NCI-H2227 (cell line): Measurements from ENCODE around the gene MAGI2.

ENCODE experiments used
- DNase-seq: peaks from one replicate; lab custom pipeline; 2025; ENCODE audit not compliant: unreplicated experiment; lab: John Stamatoyannopoulos, UW

Gene MAGI2

GRCh38 chr7:78448911-78449310 lies 1004.6 kb downstream of the MAGI2 start:
- DNase-seq = no peak

GRCh38 chr7:78444267-78444666 lies 1009.2 kb downstream of the MAGI2 start:
- no peak for DNase-seq

- peak; percentile 53 for DNase-seq
These were observed 1009.7 kb downstream of the MAGI2 start for GRCh38 chr7:78443811-78444210.

DNA sequence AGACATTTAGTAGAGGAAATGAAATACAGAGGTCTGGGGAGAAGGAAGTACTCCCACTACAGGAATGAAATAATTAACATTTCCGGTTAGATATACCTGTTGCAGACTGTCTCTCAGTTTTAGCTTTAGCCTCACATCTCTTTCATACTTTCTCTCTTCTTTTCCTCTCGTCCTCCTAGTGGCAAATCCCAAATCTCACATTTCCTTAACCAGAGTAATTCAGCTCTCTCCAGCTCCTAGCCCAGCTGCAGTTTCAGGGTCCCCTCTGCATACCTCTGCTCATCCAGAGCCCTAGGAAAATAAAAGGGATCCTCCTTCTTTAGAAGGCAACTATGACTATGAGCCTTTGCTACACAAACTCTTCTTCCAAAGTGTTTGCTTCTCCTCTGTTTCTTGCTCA lies 1011.7 kb downstream of the MAGI2 start:
- DNase-seq = no peak

GRCh38 chr7:78438433-78438832 lies 1015.0 kb downstream of the MAGI2 start:
- peak; percentile 23 for DNase-seq

- no peak for DNase-seq
These were observed 1016.3 kb downstream of the MAGI2 start for GRCh38 chr7:78437118-78437517.

DNA sequence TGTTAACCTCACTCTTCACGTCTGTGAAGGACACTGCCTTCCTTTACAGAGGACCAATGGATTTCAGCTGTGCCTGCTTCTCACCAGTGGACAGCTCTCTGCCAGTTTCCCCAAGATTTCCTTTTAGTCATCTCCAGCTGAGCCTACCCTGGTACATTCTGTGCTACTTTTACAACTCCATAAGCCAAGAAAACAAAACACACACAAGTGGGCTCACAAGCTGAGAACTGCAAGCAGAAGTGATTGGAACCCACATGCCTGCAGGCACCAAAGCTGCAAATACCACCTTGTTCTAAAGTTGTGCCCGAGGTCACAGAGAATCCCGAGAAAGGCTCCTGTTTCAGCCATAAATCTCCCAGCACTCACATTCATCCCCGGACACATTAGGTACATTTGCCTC lies 1018.1 kb downstream of the MAGI2 start:
- no peak for DNase-seq

GRCh38 chr7:78434281-78434680 lies 1019.2 kb downstream of the MAGI2 start:
- no peak for DNase-seq

DNA sequence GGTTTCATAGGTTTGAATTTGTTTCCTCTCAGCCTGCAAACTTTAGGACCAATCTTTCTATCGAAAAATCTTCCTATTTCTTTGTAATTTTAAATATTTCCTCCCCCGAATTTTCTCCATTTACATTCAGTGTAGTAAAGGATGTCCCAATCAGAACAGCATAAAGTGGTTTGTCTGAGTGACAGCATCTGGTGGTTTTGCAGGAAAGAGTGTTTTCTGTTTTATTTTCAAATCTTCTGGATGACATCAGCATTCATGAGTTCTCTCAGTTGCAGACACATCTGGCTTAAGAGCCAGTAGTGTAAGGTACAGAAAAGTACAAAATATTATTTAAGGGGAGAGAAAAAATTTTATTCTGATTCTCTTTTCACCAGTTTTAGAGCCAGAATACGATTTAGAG lies 1020.0 kb downstream of the MAGI2 start:
- DNase-seq = no peak

GRCh38 chr7:78429878-78430277 lies 1023.6 kb downstream of the MAGI2 start:
- DNase-seq = no peak

- DNase-seq = no peak
These were observed 1026.3 kb downstream of the MAGI2 start for GRCh38 chr7:78427209-78427608.

DNA sequence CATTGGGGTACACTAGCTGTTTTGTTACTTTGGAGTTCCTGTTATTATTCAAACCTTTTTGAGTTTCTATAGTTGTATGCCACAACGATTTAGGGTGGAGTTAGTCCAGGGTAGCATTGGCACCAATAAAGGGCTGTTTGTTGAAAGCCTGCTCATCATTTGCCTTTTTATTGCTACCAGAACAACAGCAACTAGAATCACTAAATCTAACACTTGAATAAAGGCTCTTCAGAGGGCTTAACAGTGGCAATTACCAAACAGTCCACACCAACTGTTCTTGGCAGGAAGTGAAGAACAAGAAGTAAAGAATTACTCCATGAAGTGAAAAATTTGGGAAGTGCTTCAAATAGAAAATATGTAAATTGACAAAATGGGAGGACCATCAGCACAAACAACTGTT lies 1033.5 kb downstream of the MAGI2 start:
- no peak for DNase-seq

GRCh38 chr7:78417180-78417853 lies 1036.2 kb downstream of the MAGI2 start:
- no peak for DNase-seq

DNA sequence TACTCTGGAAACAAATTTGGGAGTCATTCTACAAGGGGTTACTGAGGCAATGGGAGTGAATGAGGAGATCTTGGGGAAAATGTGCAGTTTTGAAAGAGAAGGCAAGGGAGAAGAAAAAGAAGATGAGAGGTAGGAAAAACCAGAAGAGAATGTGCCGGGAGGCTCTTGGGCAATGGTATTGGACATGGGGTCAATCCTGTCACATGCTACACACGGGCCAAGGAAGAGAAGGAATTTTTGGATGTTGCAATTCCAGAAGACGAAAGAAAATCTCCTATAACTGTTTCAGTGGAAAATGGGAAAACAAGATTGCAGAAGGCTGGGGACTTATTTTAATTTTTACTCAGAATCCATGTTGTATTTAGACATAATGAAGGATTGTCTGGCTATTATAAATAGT lies 1039.9 kb downstream of the MAGI2 start:
- DNase-seq = no peak

- no peak for DNase-seq
These were observed 1041.1 kb downstream of the MAGI2 start for GRCh38 chr7:78412216-78412858.

GRCh38 chr7:78407031-78407430 lies 1046.4 kb downstream of the MAGI2 start:
- DNase-seq = no peak

- no peak for DNase-seq
These were observed 1046.9 kb downstream of the MAGI2 start for GRCh38 chr7:78406531-78406930.

DNA sequence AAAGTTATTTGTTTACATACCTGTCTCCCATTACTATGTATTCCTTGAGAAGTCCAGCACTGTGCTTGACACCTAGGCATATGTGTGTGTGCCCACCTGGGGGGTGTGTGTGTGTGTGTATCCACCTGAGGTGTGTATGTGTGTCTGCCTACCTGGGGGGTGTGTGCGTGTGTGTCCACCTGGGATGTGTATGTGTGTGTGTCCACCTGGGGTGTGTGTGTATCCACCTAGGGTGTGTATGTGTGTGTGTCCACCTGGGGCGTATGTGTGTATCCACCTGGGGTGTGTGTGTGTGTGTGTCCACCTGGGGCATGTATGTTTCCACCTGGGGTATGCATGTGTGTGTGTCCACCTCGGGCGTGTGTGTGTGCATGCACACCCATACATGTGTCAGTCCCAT lies 1051.4 kb downstream of the MAGI2 start:
- DNase-seq = no peak

DNA sequence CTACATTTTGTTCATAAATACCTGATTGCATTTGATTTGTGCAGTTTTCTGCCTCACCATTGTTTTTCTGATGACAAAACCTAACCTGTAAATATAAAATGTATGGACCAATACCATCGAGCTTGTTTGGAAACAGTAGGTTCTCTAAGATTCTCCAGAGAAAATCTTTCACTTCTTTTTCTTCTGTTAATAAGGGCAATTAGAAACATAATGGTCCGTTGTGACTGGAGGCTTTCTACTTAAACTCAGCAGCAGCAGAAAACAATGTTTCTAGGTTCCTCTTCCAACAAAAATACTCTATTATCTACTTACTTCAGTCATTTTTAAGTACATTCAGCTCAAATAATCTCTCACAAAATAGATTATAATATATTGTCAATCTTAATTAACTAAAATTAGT lies 1053.4 kb downstream of the MAGI2 start:
- DNase-seq = no peak

- DNase-seq = no peak
These were observed 1054.3 kb downstream of the MAGI2 start for GRCh38 chr7:78399033-78399769.

DNA sequence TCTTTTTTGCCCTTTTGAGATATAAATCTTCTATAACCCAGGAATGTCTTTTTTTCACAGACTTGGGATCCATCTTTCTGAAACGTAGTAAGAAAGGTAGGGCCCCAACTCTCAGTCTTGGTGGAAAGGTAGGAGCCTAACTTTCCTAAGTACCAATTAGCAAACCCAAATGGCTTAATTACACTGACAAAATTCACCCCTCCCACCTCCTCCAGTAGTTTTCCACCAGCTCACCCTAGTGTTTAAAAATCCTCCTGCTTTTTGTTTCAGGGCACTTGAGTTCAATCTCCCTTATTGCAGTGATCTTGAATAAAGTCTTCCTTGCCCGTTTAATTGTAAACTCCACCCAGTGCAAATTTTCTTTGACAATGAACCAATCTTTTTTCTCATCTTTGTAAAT lies 1054.9 kb downstream of the MAGI2 start:
- no peak for DNase-seq

DNA sequence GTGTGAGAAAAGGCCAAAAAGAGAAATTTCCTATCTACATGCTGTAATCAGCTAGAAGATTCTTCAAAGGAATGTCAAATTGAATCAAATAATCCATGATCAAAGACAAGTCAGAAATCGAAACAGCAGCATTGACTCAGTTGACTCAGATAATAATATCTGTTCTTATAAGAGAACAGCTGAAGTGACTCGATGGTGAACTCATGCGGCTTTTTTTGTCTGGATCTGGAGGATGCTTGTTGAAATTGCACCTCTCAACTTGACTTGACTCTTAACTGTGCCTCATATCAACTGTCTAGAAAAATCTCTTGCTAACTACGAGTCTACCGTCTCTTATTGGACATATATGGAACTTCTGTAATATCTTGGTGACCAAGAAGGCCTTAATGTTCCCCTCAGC lies 1055.4 kb downstream of the MAGI2 start:
- DNase-seq = no peak
